K562 (cell line): ENCODE data around the gene C2. TPM values are rescaled to one million over a fixed set of nuclear protein-coding genes. Genes with fewer than 3 reads are reported as not detected.

Experiments used
- CBFB ChIP-seq: sonication (generic); formaldehyde crosslinking; IDR thresholded peaks from 2 replicates; pipeline ENCODE4 v1.4.0; 2020; ENCODE audit warnings: mild to moderate bottlenecking, missing genetic modification reagents
- ETV5 ChIP-seq: sonication (generic); formaldehyde crosslinking; IDR thresholded peaks from 2 replicates; pipeline ENCODE4 v1.4.0; 2020; ENCODE audit warnings: low read depth, mild to moderate bottlenecking, missing genetic modification reagents
- FIP1L1 ChIP-seq: fragments of 200-400 bp; formaldehyde crosslinking; IDR thresholded peaks from 2 replicates; pipeline ENCODE4 v1.6.1; 2018; ENCODE audit warnings: mild to moderate bottlenecking, low read depth, low read length; ENCODE audit not compliant: poor library complexity, severe bottlenecking
- GATA2 ChIP-seq: sonication (generic); formaldehyde crosslinking; IDR thresholded peaks from 2 replicates; pipeline ENCODE4 v1.4.0; 2020; ENCODE audit warnings: mild to moderate bottlenecking, missing genetic modification reagents
- GTF3C2 ChIP-seq: IDR thresholded peaks from 3 replicates; pipeline ENCODE4 v1.6.1; 2011; ENCODE audit warnings: borderline replicate concordance, mild to moderate bottlenecking, moderate library complexity; ENCODE audit not compliant: insufficient read length; ENCODE audit errors: extremely low read depth
- HDGF ChIP-seq: fragments of 450-650 bp; IDR thresholded peaks from 2 replicates; pipeline ENCODE4 v1.6.1; 2016
- HNRNPUL1 ChIP-seq: fragments of 200-400 bp; formaldehyde crosslinking; IDR thresholded peaks from 2 replicates; pipeline ENCODE4 v1.6.1; 2017; ENCODE audit warnings: low read length
- KAT8 ChIP-seq: fragments of 450-650 bp; IDR thresholded peaks from 2 replicates; pipeline ENCODE4 v1.6.1; 2016; ENCODE audit warnings: low read depth, mild to moderate bottlenecking
- MBD2 ChIP-seq: sonication (generic); IDR thresholded peaks from 2 replicates; pipeline ENCODE4 v1.6.1; 2016; ENCODE audit warnings: low read depth, borderline replicate concordance
- MEF2D ChIP-seq: conservative IDR thresholded peaks from 2 replicates; pipeline ENCODE4 v1.6.1; 2016; ENCODE audit warnings: low read depth, missing genetic modification characterization, missing compliant biosample characterization
- NCOA6 ChIP-seq: fragments of 450-650 bp; IDR thresholded peaks from 2 replicates; pipeline ENCODE4 v1.6.1; 2017; ENCODE audit warnings: mild to moderate bottlenecking
- PRMT5 ChIP-seq: sonication (generic); formaldehyde crosslinking; IDR thresholded peaks from 2 replicates; pipeline ENCODE4 v1.5.0; 2020; ENCODE audit warnings: missing genetic modification reagents
- PYGO2 ChIP-seq: fragments of 450-650 bp; IDR thresholded peaks from 2 replicates; pipeline ENCODE4 v1.6.1; 2016; ENCODE audit warnings: mild to moderate bottlenecking, missing genetic modification characterization, moderate library complexity, missing compliant biosample characterization
- RHOXF2B ChIP-seq: fragments of 250-450 bp; sonication (Bioruptor Pico); conservative IDR thresholded peaks from 2 replicates; pipeline ENCODE4 v1.5.1; 2021
- STAT6 ChIP-seq: sonication (generic); formaldehyde crosslinking; IDR thresholded peaks from 2 replicates; pipeline ENCODE4 v1.8.1; 2023; ENCODE audit warnings: mild to moderate bottlenecking, missing genetic modification reagents
- TAF9B ChIP-seq: fragments of 450-650 bp; IDR thresholded peaks from 2 replicates; pipeline ENCODE4 v1.6.1; 2018; ENCODE audit warnings: mild to moderate bottlenecking; ENCODE audit not compliant: partially characterized antibody
- TCF7 ChIP-seq: sonication (generic); IDR thresholded peaks from 2 replicates; pipeline ENCODE4 v1.6.1; 2016; ENCODE audit warnings: antibody characterized with exemption, borderline replicate concordance
- YBX1 ChIP-seq: fragments of 450-650 bp; IDR thresholded peaks from 2 replicates; pipeline ENCODE4 v1.7.1; 2016; ENCODE audit warnings: mild to moderate bottlenecking
- ZC3H11A ChIP-seq: IDR thresholded peaks from 2 replicates; pipeline ENCODE4 v1.6.1; 2012; ENCODE audit warnings: low read depth, low read length, improper control_type of control experiment
- ZFX ChIP-seq: sonication (generic); formaldehyde crosslinking; IDR thresholded peaks from 2 replicates; pipeline ENCODE4 v1.8.0; 2022; ENCODE audit warnings: mild to moderate bottlenecking, missing genetic modification reagents, moderate library complexity
- ZNF41 ChIP-seq: fragments of 250-450 bp; sonication (Bioruptor Pico); conservative IDR thresholded peaks from 2 replicates; pipeline ENCODE4 v1.4.0; 2020; ENCODE audit warnings: mild to moderate bottlenecking
- ZNF445 ChIP-seq: fragments of 250-450 bp; sonication (Bioruptor Pico); IDR thresholded peaks from 2 replicates; pipeline ENCODE4 v1.4.0; 2020; ENCODE audit warnings: low read depth, mild to moderate bottlenecking, moderate library complexity
- ZNF766 ChIP-seq: fragments of 200-800 bp; sonication (Bioruptor generic); conservative IDR thresholded peaks from 2 replicates; pipeline ENCODE4 v1.6.1; 2016; ENCODE audit warnings: missing genetic modification characterization, missing compliant biosample characterization
- ZSCAN32 ChIP-seq: fragments of 450-650 bp; formaldehyde crosslinking; IDR thresholded peaks from 2 replicates; pipeline ENCODE4 v1.4.0; 2020; ENCODE audit warnings: mild to moderate bottlenecking, moderate library complexity
- polyA plus RNA-seq, 8 experiments: library from polyadenylated mRNA; depleted of rRNA in 4 of 8; stranded (reverse) in 5 of 8; unstranded in 3 of 8; fragments of >200 nt; fragmentation: Nextera tagmentation in 2 of 8; fragmentation: Illumina TruSeq in 1 of 8; extraction: Ambion mirVana in 2 of 8; extraction: Trizol in 1 of 8; gene quantifications; 2 replicates each; pipeline versions ENCODE4 v1.2.1 to v1.2.3, GENCODE V29; 2011 to 2014; ENCODE audit warnings: inconsistent platforms in 1 of 8, missing spikeins in 1 of 8
- total RNA-seq, 7 experiments: library from RNA; depleted of rRNA in 6 of 7; stranded (reverse); fragments of >200 nt in 6 of 7; fragmentation: Illumina TruSeq in 2 of 7; extraction: Trizol in 2 of 7; gene quantifications; 2 replicates each; pipeline versions ENCODE4 v1.2.1 to v1.2.3, GENCODE V29; 2011 to 2021; ENCODE audit warnings: low replicate concordance in 1 of 7

The C2 gene
- total and polyA plus RNA-seq, 9 of the 15 experiments (the other 6 are each of a cell fraction or from before 2014, with no cell fraction given): 0.05 to 1.1 (median 0.39) TPM; not detected in 1

- TF ChIP-seq TAF9B (peak; percentile 83), ZNF766 (CRISPR knock-in tag) (peak; percentile 39; the same call in 1 of the 2 replicates), ZNF41 (peak; percentile 82), KAT8 (no peak), MEF2D (peak; percentile 91), TCF7 (peak; percentile 67; the same call in 1 of the 2 replicates), HDGF (no peak), GTF3C2 (no peak), ZNF445 (CRISPR knock-in tag) (no peak), RHOXF2B (CRISPR knock-in tag) (peak; percentile 65; the same call in 1 of the 2 replicates), GATA2 (CRISPR knock-in tag) (peak; percentile 38; the same call in 1 of the 2 replicates), ZSCAN32 (CRISPR knock-in tag) (0 out of 2 replicates have a peak, but pooled peaks have one; percentile 28), YBX1 (no peak), PYGO2 (tag) (peak; percentile 87; the same call in 1 of the 2 replicates), ETV5 (CRISPR knock-in tag) (peak; percentile 94), MBD2 (peak; percentile 86), HNRNPUL1 (no peak), NCOA6 (no peak), PRMT5 (no peak), ZFX (peak; percentile 85), FIP1L1 (peak; percentile 31), ZC3H11A (0 out of 2 replicates have a peak, but pooled peaks have one; percentile 51), CBFB (CRISPR knock-in tag) (no peak; the same call in 1 of the 2 replicates), STAT6 (peak; percentile 95; the same call in 1 of the 2 replicates)
Measured at GRCh38 chr6:31958741-31959739, 31.5 kb downstream of the C2 start, which contains the start of the genes NELFE and SKIC2 (continued).
